Ecto neural progenitor cell (in vitro differentiated cells): ENCODE results near the gene TTC3.
"Not testable (repeated sequence)": the region's sequence is repeated elsewhere in the genome, so short reads cannot be mapped to it uniquely, and the experiment has no call there.

Experiments used
- DNase-seq: peaks from one replicate; pipeline ENCODE4 v3.0.0-alpha.2; 2018; ENCODE audit warnings: low spot score

TTC3 gene

DNA sequence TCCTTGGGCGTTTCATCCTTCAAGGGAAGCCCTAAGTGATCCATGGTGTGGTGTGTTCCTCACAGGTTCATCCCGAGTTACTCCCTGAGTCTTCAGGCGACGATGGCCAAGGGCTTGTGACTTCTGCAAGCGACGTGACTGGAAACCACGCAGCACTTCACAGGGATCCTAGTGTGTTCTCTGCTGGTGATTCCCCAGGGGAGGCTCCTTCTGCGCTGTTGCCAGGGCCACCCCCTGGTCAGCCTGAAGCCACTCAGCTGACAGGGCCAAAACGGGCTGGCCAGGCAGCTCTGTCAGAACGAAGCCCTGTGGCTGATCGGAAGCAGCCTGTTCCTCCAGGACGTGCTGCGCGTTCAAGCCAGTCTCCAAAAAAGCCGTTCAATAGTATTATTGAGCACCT, 122.6 kb downstream of the TTC3 start:
- DNase-seq: no peak

- DNase-seq: no peak
These were observed 123.8 kb downstream of the TTC3 start for GRCh38 chr21:37196847-37197246.

DNA sequence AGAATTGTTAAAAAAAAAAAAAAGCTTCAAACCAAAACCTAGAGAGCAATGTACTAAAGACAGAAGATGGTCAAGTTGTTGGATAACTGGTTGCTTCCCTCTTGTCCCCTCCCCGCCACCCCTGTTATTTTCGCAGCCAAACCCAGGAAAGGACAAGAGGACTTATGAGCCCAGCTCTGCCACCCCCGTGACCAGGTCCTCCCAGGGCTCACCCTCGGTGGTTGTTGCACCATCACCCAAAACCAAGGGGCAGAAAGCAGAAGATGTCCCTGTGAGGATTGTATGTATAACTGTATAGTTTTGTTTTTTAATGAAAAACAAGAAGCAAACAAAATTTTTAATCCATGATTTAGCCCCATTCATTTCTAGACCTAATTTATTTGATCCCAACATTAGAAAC, 124.7 kb downstream of the TTC3 start:
- DNase-seq: no peak

GRCh38 chr21:37199057-37199924, 126.2 kb downstream of the TTC3 start:
- DNase-seq: no peak

DNA sequence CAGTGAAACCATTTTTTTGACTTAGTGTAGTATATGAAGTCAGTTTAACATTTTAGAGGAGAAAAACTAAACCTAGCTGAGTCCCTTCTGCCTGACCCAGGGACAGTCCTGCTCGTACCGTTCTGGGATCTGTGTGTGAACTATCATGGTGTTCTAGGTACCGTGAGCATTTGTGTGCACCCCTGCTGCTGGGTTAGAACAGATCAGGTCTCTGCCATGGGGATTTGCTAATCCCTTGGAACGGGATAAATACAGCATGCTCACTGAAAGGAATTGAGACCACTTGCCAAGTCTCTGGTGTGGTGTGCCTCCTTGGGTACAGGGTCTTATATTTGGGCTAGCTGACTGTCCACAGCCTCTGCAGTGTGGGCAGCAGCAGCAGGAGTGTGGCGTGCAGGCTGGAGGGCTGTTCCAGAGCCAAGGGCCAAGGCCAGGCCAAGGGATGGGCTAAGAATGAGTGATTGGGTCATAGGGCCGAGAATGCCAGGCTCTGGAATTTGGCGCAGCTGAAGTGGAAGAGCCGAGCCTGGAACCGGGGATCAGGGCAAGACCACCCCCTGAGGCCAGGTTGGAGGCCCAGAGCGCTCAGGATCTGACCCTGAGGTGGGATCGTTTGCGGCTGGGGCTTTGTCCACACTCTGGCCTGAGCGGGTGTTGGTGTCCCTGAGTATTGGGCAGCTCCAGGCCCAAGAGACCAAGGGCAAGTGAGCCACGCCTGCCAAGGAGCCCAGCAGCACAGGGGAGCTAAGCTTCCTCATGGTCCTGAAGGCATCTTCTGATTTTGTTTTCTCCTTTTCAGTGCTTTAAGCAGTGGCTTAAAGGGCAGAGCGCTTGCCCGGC, 127.8 kb downstream of the TTC3 start:
- DNase-seq: no peak

DNA sequence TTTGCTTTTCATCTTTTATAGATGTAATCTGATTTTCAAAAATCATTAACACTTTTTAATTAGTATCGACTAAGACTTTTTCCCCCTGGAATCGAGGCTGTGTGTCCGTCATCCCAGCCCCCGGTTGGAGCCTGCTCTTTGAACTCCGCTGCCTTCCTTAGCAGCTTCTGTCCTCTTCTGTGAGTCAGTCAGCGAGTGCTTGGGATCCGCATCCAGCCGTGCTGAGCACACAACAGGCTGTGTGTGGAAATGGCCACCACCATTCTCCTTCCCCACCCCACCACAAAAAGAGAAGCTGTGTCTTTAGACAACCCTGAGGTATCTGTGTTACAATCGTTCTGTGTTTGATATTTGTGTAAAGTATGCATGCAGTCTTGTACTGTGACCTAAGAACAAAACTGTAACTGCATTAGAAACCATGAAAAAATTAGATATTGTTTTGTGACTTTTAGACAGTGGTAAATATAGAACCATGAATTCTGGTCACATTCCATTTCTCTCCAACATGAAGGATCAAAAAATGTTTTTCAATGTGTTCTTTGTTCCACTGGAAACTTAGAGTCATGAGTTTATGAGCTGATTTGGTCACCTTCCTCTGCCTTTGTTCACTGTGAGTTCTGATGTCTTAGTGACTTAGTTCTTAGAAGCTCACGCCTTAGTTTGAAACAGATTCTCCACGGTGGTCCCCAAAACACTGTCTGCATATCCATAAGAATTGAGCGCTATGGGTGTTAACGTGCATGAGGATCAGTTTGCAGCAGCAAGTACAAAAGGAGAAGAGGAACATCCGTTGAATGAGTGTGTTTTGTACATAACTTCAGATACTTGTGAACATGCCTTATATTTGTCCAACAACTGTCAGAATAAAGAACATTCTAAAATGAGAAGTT, 129.4 kb downstream of the TTC3 start:
- DNase-seq: no peak

- no peak for DNase-seq
These were observed 131.5 kb downstream of the TTC3 start for GRCh38 chr21:37204580-37204979.

- no peak for DNase-seq
These were observed 133.4 kb downstream of the TTC3 start for GRCh38 chr21:37206496-37206895.

- DNase-seq: no peak
These were observed 134.5 kb downstream of the TTC3 start for GRCh38 chr21:37207441-37208009.

DNA sequence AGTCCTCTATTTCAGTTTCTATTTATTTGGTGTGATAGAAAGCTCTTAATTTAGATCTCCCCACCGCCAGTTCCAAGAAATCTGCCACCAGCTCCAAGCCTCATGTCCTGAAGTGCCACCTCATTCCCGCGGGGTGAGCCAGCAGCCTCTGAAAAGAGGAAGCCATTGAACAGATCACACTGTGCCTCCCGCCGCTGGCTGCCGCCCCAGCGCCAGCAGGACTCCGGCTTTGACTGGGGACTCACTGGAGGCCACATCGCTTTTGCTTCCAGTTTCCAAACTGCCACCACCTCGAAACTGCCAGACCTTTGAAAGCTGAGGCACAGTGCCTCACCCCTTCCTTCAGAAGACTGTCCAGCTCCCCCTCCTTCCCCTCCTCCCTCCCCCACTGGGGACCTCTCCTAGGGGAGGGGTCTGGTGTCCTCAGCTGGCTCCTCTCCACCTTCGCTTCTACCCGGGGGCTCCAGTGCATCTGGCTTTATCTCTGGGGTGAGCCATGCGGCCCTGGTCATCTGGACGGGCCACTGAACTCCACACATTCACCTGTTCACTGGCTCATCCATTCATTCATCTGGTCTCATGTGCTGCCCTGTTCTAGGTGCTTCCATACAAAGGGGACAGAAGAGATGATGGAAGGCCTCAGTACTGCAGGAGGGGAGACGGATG, 135.1 kb downstream of the TTC3 start:
- DNase-seq: no peak

GRCh38 chr21:37208741-37209225, 135.7 kb downstream of the TTC3 start:
- DNase-seq: no peak

DNA sequence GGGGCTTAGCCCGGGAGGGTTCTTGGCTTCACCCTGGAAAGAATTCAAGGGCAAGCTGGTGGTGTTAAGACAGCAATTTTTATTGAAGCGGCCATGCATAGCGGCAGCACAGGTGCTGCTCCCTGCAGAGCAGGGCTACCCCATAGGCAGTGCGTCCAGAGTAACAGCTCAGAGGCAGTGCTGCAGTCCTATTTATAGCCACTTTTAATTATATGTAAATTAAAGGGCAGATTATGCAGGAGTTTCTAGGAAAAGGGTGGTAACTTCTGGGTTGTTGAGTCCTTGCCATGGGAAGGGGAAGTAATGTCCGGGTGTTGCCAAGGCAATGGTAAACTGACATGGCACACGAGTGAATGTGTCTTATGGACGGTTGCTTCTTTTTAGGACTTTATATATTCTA, 137.1 kb downstream of the TTC3 start:
- DNase-seq: no peak

GRCh38 chr21:37210799-37211198, 137.7 kb downstream of the TTC3 start:
- no peak for DNase-seq

- DNase-seq: no peak
These were observed 141.9 kb downstream of the TTC3 start for GRCh38 chr21:37214952-37215351.

- no peak for DNase-seq
These were observed 146.8 kb downstream of the TTC3 start for GRCh38 chr21:37219761-37220432.

DNA sequence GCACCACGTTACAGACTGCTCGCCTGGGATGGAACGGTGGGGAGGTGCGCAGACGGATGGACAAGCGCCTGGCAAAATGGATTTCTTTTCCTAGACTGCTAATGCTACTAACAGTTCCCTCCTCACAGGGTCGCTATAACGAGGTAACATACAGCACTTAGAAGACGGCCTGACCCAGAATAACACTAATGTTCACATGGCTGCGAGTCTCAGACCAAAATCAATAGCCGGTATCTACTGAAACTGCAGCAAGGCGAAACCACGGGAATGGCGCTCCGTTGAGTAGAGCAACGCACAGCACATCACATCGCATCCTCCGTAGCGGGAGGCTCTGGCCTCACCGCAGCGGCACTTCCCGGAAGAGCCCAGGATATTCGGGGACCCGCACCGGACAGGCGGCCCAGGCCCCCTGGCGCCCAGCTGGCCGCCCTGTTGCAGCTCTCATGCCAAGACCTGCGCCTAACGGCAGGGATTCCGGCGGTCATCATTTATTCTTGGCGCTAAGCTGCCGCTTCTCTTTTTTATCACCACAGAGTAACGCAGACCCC, 147.5 kb downstream of the TTC3 start:
- DNase-seq: no peak

DNA sequence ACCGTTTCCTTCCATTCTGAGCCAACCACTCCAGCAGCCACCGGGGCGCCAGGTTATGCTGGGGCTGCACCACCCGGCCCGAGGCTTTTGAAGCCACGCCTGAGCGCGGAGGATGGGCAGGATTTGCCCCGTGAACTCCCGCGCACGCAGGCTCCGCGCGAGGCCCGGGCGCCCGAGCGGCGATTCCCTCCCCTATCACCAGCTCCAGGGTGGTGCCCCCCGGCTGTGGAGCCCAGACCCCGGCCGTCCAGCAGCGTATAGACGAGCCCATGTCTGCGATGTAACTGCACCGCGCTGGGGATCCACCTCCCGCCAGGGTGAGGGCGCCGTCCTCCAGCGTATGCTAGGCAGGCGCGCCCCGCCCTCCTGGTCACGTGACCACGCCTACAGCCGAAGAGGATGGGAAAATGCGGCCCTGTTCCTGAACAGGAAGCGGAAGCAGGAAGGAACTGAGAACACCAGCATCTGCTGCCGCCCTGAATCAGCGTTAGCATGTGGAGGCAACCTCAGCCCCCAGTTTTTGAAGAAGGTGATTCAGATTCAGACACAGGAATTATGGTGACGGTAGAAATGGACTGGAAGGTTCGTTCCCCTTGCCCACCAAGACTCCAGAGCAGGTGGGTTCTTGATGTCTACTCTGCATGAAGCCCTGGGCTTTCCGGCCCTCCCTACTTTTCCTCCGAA, 148.1 kb downstream of the TTC3 start:
- peak; percentile 66 for DNase-seq

DNA sequence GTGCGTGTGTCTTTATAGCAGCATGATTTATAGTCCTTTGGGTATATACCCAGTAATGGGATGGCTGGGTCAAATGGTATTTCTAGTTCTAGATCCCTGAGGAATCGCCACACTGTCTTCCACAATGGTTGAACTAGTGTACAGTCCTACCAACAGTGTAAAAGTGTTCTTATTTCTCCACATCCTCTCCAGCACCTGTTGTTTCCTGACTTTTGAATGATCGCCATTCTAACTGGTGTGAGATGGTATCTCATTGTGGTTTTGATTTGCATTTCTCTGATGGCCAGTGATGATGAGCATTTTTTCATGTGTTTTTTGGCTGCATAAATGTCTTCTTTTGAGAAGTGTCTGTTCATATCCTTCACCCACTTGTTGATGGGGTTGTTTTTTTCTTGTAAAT, 149.2 kb downstream of the TTC3 start:
- not testable (repeated sequence) for DNase-seq

DNA sequence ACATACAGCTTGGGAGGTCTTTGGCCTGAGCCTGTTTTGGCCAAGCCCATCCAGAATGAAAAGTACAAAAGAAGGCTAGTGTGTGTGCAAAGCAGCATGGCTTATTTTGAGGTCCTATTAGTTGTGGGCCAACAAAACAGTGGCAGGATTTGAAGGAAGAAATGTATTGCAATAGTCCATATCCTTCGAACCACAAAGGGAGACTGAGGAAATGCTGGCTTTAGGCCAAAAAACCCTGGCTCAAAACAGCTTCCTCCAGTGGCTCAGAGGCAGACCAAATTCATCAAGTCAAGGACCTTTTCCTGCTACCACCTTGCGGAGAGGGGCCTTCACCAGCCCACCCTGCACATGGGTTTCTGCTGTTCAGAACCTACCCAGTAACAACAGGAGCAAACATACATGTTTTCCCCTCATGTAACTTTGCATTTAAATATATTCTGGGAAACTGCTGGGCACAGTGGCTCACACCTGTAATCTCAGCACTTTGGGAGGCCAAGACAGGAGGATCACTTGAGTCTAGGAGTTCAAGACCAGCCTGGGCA, 150.8 kb downstream of the TTC3 start:
- no peak for DNase-seq
